Keratinocyte (primary cell): ENCODE results near the gene CLDN9.

Experiments used
- CTCF ChIP-seq, 3 experiments: IDR thresholded peaks in 1 of 3; conservative IDR thresholded peaks in 1 of 3; optimal IDR thresholded peaks in 1 of 3; 2 replicates in 2 of 3; 3 replicates in 1 of 3; pipeline versions ENCODE3 to v1.5.1; 2011; ENCODE audit warnings: low read length in 3 of 3, mild to moderate bottlenecking in 3 of 3, moderate library complexity in 2 of 3, control low read depth in 1 of 3, inconsistent platforms in 1 of 3; ENCODE audit not compliant: insufficient read depth in 2 of 3; ENCODE audit errors: extremely low read depth in 1 of 3
- EZH2 ChIP-seq: IDR thresholded peaks from one replicate; pipeline ENCODE4 v1.6.1; 2012; ENCODE audit warnings: inconsistent platforms, mild to moderate bottlenecking, low read length, moderate library complexity

DNA sequence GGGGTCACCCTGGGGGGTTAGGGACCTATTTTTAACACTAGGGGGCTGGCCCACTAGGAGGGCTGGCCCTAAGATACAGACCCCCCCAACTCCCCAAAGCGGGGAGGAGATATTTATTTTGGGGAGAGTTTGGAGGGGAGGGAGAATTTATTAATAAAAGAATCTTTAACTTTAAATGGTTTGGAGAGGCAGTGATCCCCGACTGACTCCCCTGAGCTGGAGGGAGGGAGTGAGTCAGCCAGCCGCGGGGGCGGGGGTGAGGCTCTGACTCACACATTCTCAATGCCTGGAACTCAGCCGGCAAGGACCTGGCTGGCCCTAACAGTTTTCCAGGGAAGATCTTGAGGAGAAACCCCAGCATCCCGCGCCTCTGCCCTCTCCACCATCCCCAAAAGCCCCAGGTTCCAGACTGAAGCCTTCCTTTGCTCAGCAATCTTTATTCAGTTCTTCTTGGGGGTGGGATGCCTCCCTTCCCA lies 9.5 kb downstream of the CLDN9 start:
- no peak for TF ChIP-seq CTCF (optimal IDR thresholded peaks at IDR 0.05 in 1 of 3, IDR thresholded peaks at IDR 0.05 in 1 of 3, conservative IDR thresholded peaks at IDR 0.05 in 1 of 3; ENCODE audit: extremely low read depth in 1 of 3, insufficient read depth in 2 of 3, low read length in 3 of 3)
- no peak for TF ChIP-seq EZH2
